LNCaP clone FGC (cell line): ENCODE data around the gene DHX58.

Source experiments
- DNase-seq: peaks from one replicate; pipeline ENCODE4 v3.0.0-alpha.2; 2011; ENCODE audit warnings: low read depth
- H3K4me3 ChIP-seq: 2 replicates; pipeline ENCODE4 v1.5.1; 2011; ENCODE audit warnings: mild to moderate bottlenecking, low read depth, low read length, control low read depth
- CTCF ChIP-seq: IDR thresholded peaks from 2 replicates; pipeline ENCODE4 v1.5.1; 2012; ENCODE audit warnings: mild to moderate bottlenecking; ENCODE audit not compliant: control insufficient read depth, insufficient read depth; ENCODE audit errors: extremely low read depth

DHX58 gene

GRCh38 chr17:42133461-42134041 lies 21.0 kb upstream of the DHX58 start:
- H3K4me3 ChIP-seq = no peak overlapping the region
- peak; percentile 70 for DNase-seq
- no peak for TF ChIP-seq CTCF

GRCh38 chr17:42132941-42133340 lies 20.4 kb upstream of the DHX58 start:
- no peak for TF ChIP-seq CTCF
- H3K4me3 ChIP-seq = no peak overlapping the region
- no peak for DNase-seq

- H3K4me3 ChIP-seq = no peak overlapping the region
- DNase-seq = no peak
These were observed 19.5 kb upstream of the DHX58 start for GRCh38 chr17:42131981-42132432.

GRCh38 chr17:42131232-42131631 lies 18.7 kb upstream of the DHX58 start:
- no peak for DNase-seq
- no peak overlapping the region for H3K4me3 ChIP-seq
- TF ChIP-seq CTCF = no peak

More at GRCh38 chr17:42131981-42132432, 19.5 kb upstream of the DHX58 start:
- TF ChIP-seq CTCF = no peak

GRCh38 chr17:42130310-42130936 lies 17.9 kb upstream of the DHX58 start:
- H3K4me3 ChIP-seq = no peak overlapping the region
- no peak for TF ChIP-seq CTCF
- no peak for DNase-seq

GRCh38 chr17:42129109-42129837 lies 16.8 kb upstream of the DHX58 start:
- no peak for TF ChIP-seq CTCF
- H3K4me3 ChIP-seq = no peak overlapping the region
- DNase-seq = no peak
